Lower leg skin (tissue), 4 donors: ENCODE results near the gene TDRD6. TPM values are rescaled to one million over a fixed set of nuclear protein-coding genes. Genes with fewer than 3 reads are reported as not detected.

ENCODE experiments used
- DNase-seq, 2 donors: peaks; one replicate each; pipeline ENCODE4 v3.0.0-alpha.2; 2019; ENCODE audit warnings: low spot score in 2 of 2
- H3K4me3 ChIP-seq: fragments of 200-600 bp; sonication (generic); 2 replicates; pipeline ENCODE4 v1.5.1; 2017; ENCODE audit warnings: mild to moderate bottlenecking, low read depth; ENCODE audit not compliant: poor library complexity, severe bottlenecking
- POLR2A ChIP-seq, 2 donors: fragments of 450-650 bp; IDR thresholded peaks; one replicate each; pipeline ENCODE4 v1.6.1; 2016 to 2017; ENCODE audit warnings: antibody characterized with exemption in 2 of 2, mild to moderate bottlenecking in 1 of 2, moderate library complexity in 1 of 2
- WGBS, 2 donors: methylation state at CpG; one replicate each; pipeline ENCODE4 v1.1.5; 2018; 5-methylcytosine and 5-hydroxymethylcytosine counted together
- intact Hi-C: fragments of 100-400 bp; cut with DNase I; formaldehyde crosslinking; loops from one replicate; pipeline ENCODE4 v1.15.0; 2023; ENCODE audit warnings: low total_unique reads
- total RNA-seq, 4 donors: library from RNA; depleted of rRNA; stranded (reverse); fragments of >200 nt; gene quantifications; one replicate each; pipeline ENCODE4 v1.1.0, GENCODE V29; 2016
- TF ChIP-seq, protein P1 (sequence below), 3 donors: fragments of 450-650 bp; IDR thresholded peaks; one replicate each; pipeline ENCODE4 v1.5.1; 2016; ENCODE audit warnings: antibody characterized with exemption in 3 of 3, mild to moderate bottlenecking in 3 of 3, moderate library complexity in 2 of 3

TDRD6 gene
- total RNA-seq, 4 donors from 2014 or later = 0.21 to 0.59 (median 0.32) TPM

DNA sequence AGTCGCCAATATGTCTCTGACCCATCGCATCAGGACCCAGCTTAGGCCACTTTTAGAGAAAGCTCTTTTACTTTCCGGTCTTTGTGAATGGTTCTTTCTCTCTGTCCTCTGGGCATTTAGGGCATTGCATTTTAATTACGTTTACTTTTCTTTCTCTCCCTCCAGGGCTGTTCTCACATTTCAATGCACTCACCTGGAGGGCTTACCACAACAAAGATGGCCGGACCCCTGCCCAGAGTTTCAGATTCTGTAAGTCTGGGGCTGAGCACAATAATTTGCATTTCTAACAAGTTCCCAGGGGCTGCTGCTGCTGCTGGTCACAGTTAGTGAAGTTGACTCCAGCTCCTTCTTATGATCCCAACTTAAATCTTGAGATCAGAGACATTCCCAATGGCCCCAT is 62.0 kb downstream of the TDRD6 start:
- 66 to 73% methylated on average over 5 of the region's 5 CpGs for WGBS, 2 donors
- intact Hi-C loops = no loop called here

DNA sequence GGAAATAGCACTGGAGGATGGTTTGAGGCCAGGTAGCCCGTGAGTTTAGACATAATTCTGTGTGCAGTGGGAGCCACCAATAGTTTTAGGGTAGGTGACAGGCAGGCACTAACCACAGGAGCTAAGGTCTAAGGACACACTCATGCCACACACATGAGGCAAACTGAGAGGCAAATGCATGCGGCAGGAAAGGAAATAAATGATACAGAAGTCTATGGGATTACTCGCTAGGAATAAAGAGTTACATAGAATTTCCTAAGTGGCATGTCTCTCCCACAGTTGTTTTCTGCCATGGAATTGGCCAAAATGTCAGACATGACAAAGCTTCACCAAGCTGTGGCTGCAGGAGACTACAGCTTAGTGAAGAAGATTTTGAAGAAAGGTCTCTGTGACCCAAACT is 64.0 kb downstream of the TDRD6 start:
- no peak overlapping the region for H3K4me3 ChIP-seq
- 89 to 94% methylated on average over 3 of the region's 3 CpGs for WGBS, 2 donors
- intact Hi-C loops = no loop called here
- TF ChIP-seq, protein P1, sequence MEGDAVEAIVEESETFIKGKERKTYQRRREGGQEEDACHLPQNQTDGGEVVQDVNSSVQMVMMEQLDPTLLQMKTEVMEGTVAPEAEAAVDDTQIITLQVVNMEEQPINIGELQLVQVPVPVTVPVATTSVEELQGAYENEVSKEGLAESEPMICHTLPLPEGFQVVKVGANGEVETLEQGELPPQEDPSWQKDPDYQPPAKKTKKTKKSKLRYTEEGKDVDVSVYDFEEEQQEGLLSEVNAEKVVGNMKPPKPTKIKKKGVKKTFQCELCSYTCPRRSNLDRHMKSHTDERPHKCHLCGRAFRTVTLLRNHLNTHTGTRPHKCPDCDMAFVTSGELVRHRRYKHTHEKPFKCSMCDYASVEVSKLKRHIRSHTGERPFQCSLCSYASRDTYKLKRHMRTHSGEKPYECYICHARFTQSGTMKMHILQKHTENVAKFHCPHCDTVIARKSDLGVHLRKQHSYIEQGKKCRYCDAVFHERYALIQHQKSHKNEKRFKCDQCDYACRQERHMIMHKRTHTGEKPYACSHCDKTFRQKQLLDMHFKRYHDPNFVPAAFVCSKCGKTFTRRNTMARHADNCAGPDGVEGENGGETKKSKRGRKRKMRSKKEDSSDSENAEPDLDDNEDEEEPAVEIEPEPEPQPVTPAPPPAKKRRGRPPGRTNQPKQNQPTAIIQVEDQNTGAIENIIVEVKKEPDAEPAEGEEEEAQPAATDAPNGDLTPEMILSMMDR (IDR thresholded peaks at IDR 0.05) = no peak
- no peak for TF ChIP-seq POLR2A (IDR thresholded peaks at IDR 0.05)
- no peak for DNase-seq

More for the DNA sequence above, 62.0 kb downstream of the TDRD6 start:
- no peak overlapping the region for H3K4me3 ChIP-seq
- DNase-seq = no peak
- TF ChIP-seq POLR2A (IDR thresholded peaks at IDR 0.05) = no peak
- TF ChIP-seq, protein P1 (IDR thresholded peaks at IDR 0.05) = no peak

Other genes starting within 250 kb of the TDRD6 start
- 10 to 100 TPM in 2 of 4 donors, 1 to 10 TPM in 2; 3.7 to 18.7 (median 12.8) TPM for gene RCAN2, start 196.4 kb upstream of the TDRD6 start, total RNA-seq
- 10 to 100 TPM; 22.6 to 38.2 (median 34.3) TPM for gene CYP39A1, start 35.1 kb upstream of the TDRD6 start, total RNA-seq
- 10 to 100 TPM; 17.0 to 21.4 (median 18.8) TPM for gene SLC25A27, start 34.9 kb upstream of the TDRD6 start, total RNA-seq
- 1 to 10 TPM in 3 of 4 donors, under 1 TPM in 1; 0.61 to 7.1 (median 2.0) TPM for gene PLA2G7, start 47.5 kb downstream of the TDRD6 start, total RNA-seq
- gene ANKRD66, start 59.0 kb downstream of the TDRD6 start, total RNA-seq = not detected
- not detected for gene MEP1A, start 105.5 kb downstream of the TDRD6 start, total RNA-seq
- gene ADGRF5, start 234.1 kb downstream of the TDRD6 start, total RNA-seq = 10 to 100 TPM in 1 of 4 donors, 1 to 10 TPM in 3; 3.4 to 14.3 (median 7.4) TPM